ENCODE data around the gene DNAJB12.

DNA sequence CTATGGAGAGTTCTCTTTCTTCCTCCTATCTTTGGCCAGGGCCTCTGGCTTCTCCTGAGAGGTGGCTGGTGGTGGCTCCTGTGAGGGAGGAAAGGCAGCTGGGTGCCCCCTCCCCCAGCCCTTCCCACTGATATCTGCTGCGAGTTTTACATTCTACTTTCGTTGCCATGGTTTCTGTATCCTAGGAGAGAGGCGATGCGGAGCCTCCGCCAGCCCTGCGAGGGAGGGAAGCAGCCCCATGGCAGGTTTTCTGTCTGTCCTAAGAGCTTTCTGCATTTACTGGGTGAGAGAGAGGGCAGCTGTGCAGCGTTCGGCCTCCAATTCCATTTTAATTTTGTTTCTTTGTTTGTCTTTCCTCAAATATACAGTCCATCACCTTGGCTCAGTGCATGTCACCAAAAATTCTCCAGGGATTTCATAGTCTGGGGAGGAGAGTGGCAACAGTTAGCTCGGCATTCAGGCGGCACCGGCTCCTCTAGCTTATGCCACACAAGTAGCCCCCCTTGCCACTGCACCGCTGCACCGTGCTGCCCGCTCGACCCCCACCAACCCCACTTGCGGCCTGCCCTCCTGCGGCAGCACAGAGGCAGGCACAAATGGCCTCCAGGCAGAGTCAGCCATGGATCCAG lies 20.4 kb downstream of the DNAJB12 start:
- TF ChIP-seq, protein P1, sequence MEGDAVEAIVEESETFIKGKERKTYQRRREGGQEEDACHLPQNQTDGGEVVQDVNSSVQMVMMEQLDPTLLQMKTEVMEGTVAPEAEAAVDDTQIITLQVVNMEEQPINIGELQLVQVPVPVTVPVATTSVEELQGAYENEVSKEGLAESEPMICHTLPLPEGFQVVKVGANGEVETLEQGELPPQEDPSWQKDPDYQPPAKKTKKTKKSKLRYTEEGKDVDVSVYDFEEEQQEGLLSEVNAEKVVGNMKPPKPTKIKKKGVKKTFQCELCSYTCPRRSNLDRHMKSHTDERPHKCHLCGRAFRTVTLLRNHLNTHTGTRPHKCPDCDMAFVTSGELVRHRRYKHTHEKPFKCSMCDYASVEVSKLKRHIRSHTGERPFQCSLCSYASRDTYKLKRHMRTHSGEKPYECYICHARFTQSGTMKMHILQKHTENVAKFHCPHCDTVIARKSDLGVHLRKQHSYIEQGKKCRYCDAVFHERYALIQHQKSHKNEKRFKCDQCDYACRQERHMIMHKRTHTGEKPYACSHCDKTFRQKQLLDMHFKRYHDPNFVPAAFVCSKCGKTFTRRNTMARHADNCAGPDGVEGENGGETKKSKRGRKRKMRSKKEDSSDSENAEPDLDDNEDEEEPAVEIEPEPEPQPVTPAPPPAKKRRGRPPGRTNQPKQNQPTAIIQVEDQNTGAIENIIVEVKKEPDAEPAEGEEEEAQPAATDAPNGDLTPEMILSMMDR (IDR thresholded peaks at IDR 0.05; ENCODE audit: low read length) = no peak
- TF ChIP-seq EZH2 (optimal IDR thresholded peaks at IDR 0.05; ENCODE audit: low read depth, low read length) = no peak

Data from MM.1S (cell line).